OCI-LY1 (cell line): Measurements from ENCODE around the gene CHST11.

Source experiments
- H2AFZ ChIP-seq: fragments of 200-600 bp; sonication (generic), shearing (Covaris generic); 2 replicates; pipeline ENCODE4 v1.6.0; 2014; ENCODE audit warnings: antibody characterized with exemption, mild to moderate bottlenecking, low read length
- H3F3A ChIP-seq: fragments of 200-600 bp; sonication (generic), shearing (Covaris generic); 2 replicates; pipeline ENCODE4 v1.6.0; 2014; ENCODE audit warnings: mild to moderate bottlenecking, antibody characterized with exemption, low read length, moderate library complexity; ENCODE audit not compliant: insufficient read depth
- H3K27ac ChIP-seq: fragments of 200-600 bp; sonication (generic); 2 replicates; pipeline ENCODE4 v1.5.1; 2014; ENCODE audit warnings: low read length, mixed run types, mild to moderate bottlenecking, low read depth; ENCODE audit not compliant: poor library complexity, severe bottlenecking
- H3K27me3 ChIP-seq: fragments of 200-600 bp; sonication (generic); 2 replicates; pipeline ENCODE4 v1.6.0; 2014; ENCODE audit warnings: antibody characterized with exemption, mild to moderate bottlenecking, low read length, moderate library complexity; ENCODE audit not compliant: insufficient read depth
- H3K36me3 ChIP-seq: fragments of 200-600 bp; sonication (generic); 2 replicates; pipeline ENCODE4 v1.6.1; 2014; ENCODE audit warnings: mild to moderate bottlenecking, antibody characterized with exemption, low read length, moderate library complexity, mixed read lengths; ENCODE audit not compliant: insufficient read depth
- H3K4me1 ChIP-seq: fragments of 200-600 bp; sonication (generic); 2 replicates; pipeline ENCODE4 v1.5.1; 2014; ENCODE audit warnings: mild to moderate bottlenecking, low read length, moderate library complexity; ENCODE audit not compliant: insufficient read depth, severe bottlenecking
- H3K4me2 ChIP-seq: fragments of 200-600 bp; sonication (generic), shearing (Covaris generic); 2 replicates; pipeline ENCODE4 v1.6.1; 2014; ENCODE audit warnings: low read length
- H3K4me3 ChIP-seq: fragments of 200-600 bp; sonication (generic); 2 replicates; pipeline ENCODE4 v1.5.1; 2014; ENCODE audit warnings: low read length, low read depth, mild to moderate bottlenecking, mixed read lengths; ENCODE audit not compliant: poor library complexity, severe bottlenecking
- H3K79me2 ChIP-seq: fragments of 200-600 bp; shearing (Covaris generic); 2 replicates; pipeline ENCODE4 v1.6.1; 2016; ENCODE audit warnings: mixed run types, low read length, mixed read lengths; ENCODE audit not compliant: insufficient read depth
- H3K9ac ChIP-seq: fragments of 200-600 bp; sonication (generic), shearing (Covaris generic); 2 replicates; pipeline ENCODE4 v1.6.1; 2014; ENCODE audit warnings: mild to moderate bottlenecking, low read length, mixed read lengths
- H3K9me2 ChIP-seq: fragments of 200-600 bp; sonication (generic), shearing (Covaris generic); 2 replicates; pipeline ENCODE4 v1.6.1; 2014; ENCODE audit warnings: low read depth, mild to moderate bottlenecking, low read length, mixed read lengths
- H3K9me3 ChIP-seq: fragments of 200-600 bp; shearing (Covaris generic); 2 replicates; pipeline ENCODE4 v1.6.1; 2014; ENCODE audit warnings: low read length, mixed read lengths
- H4K20me1 ChIP-seq: fragments of 200-600 bp; sonication (generic), shearing (Covaris generic); 2 replicates; pipeline ENCODE4 v1.6.0; 2016; ENCODE audit warnings: mild to moderate bottlenecking, low read length; ENCODE audit not compliant: insufficient read depth
- CTCF ChIP-seq: fragments of 200-600 bp; sonication (generic), shearing (Covaris generic); IDR thresholded peaks from 2 replicates; pipeline ENCODE4 v1.5.1; 2017; ENCODE audit warnings: mild to moderate bottlenecking, antibody characterized with exemption, low read length, moderate library complexity, mixed read lengths
- EZH2 ChIP-seq: fragments of 200-600 bp; sonication (generic), shearing (Covaris generic); IDR thresholded peaks from 2 replicates; pipeline ENCODE4 v1.8.0; 2017; ENCODE audit warnings: borderline replicate concordance, mixed run types, mild to moderate bottlenecking, antibody characterized with exemption, low read length, moderate library complexity, mixed read lengths

The CHST11 gene

GRCh38 chr12:104485651-104486362, 29.1 kb downstream of the CHST11 start:
- H3F3A ChIP-seq = no peaks in the 10 kb centered on the region
- H2AFZ ChIP-seq = no peak overlapping the region
- H3K4me1 ChIP-seq = peaks cover 71% of the 10 kb centered on the region
- H3K4me3 ChIP-seq = no peak overlapping the region
- H3K27ac ChIP-seq = peak overlapping the region; percentile 71
- H3K9me2 ChIP-seq = no peaks in the 10 kb centered on the region
- H3K9ac ChIP-seq = no peak overlapping the region; the same call in 1 of the 2 replicates
- H3K9me3 ChIP-seq = no peaks in the 10 kb centered on the region
- H3K27me3 ChIP-seq = no peaks in the 10 kb centered on the region
- H4K20me1 ChIP-seq = no peaks in the 10 kb centered on the region
- 0 out of 2 replicates have a peak, but pooled peaks cover 1% of the 10 kb centered on the region for H3K36me3 ChIP-seq
- H3K4me2 ChIP-seq = peak overlapping the region; percentile 32
- H3K79me2 ChIP-seq = no peaks in the 10 kb centered on the region
- TF ChIP-seq EZH2 (no peak), CTCF (no peak)

DNA sequence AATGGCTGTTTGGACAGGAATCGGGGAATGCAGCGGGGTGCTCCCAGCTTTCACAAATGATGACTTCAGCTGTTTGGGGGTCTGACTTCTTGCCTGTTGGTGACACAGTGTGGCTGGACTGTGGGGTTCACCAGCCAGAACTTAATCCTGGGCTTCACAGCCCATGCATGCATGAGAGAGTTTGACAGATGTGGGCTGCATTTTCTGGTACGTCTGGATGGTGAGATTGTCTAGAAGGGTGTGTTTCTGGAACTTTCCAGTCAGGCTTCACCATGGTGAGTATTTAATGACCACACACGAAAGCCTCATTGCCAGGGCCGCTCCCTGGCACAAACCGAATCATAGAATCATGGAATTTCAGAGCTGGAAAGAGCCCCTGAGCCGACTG, 29.6 kb downstream of the CHST11 start:
- no peaks in the 10 kb centered on the region for H3K9me2 ChIP-seq
- no peaks in the 10 kb centered on the region for H4K20me1 ChIP-seq
- peak overlapping the region; percentile 71 for H3K27ac ChIP-seq
- H3K4me2 ChIP-seq = peak overlapping the region; percentile 32
- H3K4me1 ChIP-seq = peaks cover 70% of the 10 kb centered on the region
- H3K9ac ChIP-seq = no peak overlapping the region; the same call in 1 of the 2 replicates
- H3F3A ChIP-seq = no peaks in the 10 kb centered on the region
- no peaks in the 10 kb centered on the region for H3K79me2 ChIP-seq
- no peaks in the 10 kb centered on the region for H3K36me3 ChIP-seq
- TF ChIP-seq EZH2 (no peak), CTCF (no peak)
- H3K27me3 ChIP-seq = no peaks in the 10 kb centered on the region
- no peak overlapping the region for H3K4me3 ChIP-seq
- no peak overlapping the region for H2AFZ ChIP-seq
- no peaks in the 10 kb centered on the region for H3K9me3 ChIP-seq

GRCh38 chr12:104486943-104487819, 30.4 kb downstream of the CHST11 start:
- Histone ChIP-seq H3K9me3 (no peaks in the 10 kb centered on the region), H4K20me1 (no peaks in the 10 kb centered on the region), H2AFZ (no peak overlapping the region), H3K79me2 (no peaks in the 10 kb centered on the region), H3K4me2 (peak overlapping the region; percentile 32; the same call in 1 of the 2 replicates), H3K4me3 (no peak overlapping the region), H3F3A (no peaks in the 10 kb centered on the region), H3K27ac (peak overlapping the region; percentile 71), H3K27me3 (no peaks in the 10 kb centered on the region), H3K36me3 (no peaks in the 10 kb centered on the region), H3K4me1 (peaks cover 62% of the 10 kb centered on the region), H3K9me2 (no peaks in the 10 kb centered on the region), H3K9ac (no peak overlapping the region; the same call in 1 of the 2 replicates)
- TF ChIP-seq EZH2 (no peak), CTCF (no peak)
